Prostate gland (tissue), 2 donors: ENCODE measurements around the gene PLK5.

Experiments
- POLR2AphosphoS5 ChIP-seq: sonication (generic); formaldehyde crosslinking; IDR thresholded peaks from one replicate; pipeline ENCODE4 v1.6.1; 2017; ENCODE audit warnings: antibody characterized with exemption
- TF ChIP-seq, protein P1 (sequence below), 4 experiments: fragments of 200-600 bp in 2 of 4; fragments of 450-650 bp in 2 of 4; sonication (generic) in 2 of 4; IDR thresholded peaks; 1 replicate in 3 of 4; 2 replicates in 1 of 4; pipeline ENCODE4 v1.5.1; 2016 to 2019; ENCODE audit warnings: antibody characterized with exemption in 4 of 4, mild to moderate bottlenecking in 2 of 4, moderate library complexity in 2 of 4

DNA sequence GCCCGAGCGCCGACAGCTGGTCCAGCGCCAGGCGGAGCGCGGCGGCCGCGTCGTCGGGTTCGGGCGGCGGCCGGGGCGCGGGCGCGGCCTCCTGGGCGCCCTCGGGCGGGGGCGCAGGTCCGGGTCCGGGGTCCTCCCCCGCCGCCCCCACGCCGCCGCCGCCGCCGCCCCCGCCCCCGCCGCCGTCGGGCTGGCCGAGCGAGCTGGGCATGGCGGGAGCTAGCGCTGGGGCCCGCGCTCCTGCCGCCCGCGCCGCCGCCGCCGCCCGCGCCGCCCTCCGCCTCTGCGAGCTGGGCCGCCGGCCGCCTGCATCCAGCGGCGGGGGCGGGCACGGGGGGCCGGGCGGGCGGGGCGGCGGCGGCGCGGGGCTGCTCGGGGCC, 44.0 kb downstream of the PLK5 start:
- TF ChIP-seq, protein P1, sequence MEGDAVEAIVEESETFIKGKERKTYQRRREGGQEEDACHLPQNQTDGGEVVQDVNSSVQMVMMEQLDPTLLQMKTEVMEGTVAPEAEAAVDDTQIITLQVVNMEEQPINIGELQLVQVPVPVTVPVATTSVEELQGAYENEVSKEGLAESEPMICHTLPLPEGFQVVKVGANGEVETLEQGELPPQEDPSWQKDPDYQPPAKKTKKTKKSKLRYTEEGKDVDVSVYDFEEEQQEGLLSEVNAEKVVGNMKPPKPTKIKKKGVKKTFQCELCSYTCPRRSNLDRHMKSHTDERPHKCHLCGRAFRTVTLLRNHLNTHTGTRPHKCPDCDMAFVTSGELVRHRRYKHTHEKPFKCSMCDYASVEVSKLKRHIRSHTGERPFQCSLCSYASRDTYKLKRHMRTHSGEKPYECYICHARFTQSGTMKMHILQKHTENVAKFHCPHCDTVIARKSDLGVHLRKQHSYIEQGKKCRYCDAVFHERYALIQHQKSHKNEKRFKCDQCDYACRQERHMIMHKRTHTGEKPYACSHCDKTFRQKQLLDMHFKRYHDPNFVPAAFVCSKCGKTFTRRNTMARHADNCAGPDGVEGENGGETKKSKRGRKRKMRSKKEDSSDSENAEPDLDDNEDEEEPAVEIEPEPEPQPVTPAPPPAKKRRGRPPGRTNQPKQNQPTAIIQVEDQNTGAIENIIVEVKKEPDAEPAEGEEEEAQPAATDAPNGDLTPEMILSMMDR (IDR thresholded peaks at IDR 0.05), result no peak
- TF ChIP-seq POLR2AphosphoS5, result no peak
